ENCODE measurements around the gene GIT2. TPM values are rescaled to one million over a fixed set of nuclear protein-coding genes. Genes with fewer than 3 reads are reported as not detected.
A peak's percentile ranks its signal among the peaks of the same experiment; 100 is the strongest.

Gene GIT2
- total and polyA plus RNA-seq, 2 of the 13 experiments (the other 11 are each of a cell fraction or from before 2014, with no cell fraction given), result 18.4 to 19.8 TPM

DNA sequence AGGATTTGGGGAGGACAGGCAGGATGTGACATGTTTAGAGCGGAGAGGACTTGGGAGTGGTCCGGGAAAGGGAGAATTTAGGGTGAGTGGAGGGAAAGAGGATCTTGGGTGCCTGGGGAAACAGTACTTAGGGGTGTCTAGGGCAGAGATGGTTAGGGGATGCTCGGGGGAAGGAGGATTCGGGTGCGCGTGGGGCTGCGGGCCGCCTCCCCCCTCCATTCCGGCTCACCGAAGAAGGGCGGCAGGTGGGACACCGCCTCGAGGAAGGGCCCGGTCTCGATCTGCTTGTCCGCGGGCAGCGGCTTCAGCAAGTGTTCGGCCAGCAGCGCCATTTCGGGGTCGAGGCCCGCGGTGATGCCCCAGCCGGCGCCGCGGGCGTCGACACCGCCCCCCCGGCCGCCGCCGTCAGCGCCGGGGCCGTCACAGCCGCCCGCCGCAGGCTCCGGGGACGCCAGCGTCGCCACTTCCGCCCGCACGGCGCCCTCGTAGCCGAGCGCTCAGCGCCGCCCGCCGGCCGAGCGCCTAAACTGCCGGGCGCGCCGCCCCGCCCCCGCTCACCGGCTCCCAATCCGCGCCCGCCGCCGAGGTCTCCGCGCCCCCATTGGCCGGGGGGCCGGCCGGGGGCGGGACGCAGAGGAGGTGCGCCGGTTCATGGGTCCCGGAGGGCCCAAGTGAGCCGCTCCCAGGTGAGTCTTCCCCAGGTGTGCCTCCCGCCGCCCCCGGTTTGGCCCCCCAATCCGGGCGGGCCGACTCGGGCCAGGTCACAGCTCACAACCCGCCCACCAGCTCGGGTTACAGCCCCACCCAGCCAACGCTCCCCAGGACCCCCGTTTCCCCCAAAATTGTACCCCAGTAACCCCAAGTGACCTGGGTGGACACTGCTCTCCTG is 115.9 kb downstream of the GIT2 start, which contains the start of gene GLTP (continued):
- TF ChIP-seq ISL2 (CRISPR knock-in tag; IDR thresholded peaks at IDR 0.05) (no peak), CEBPB (IDR thresholded peaks at IDR 0.05; ENCODE audit: borderline replicate concordance, low read depth, low read length) (no peak), ZSCAN21 (CRISPR knock-in tag; IDR thresholded peaks at IDR 0.05; ENCODE audit: borderline replicate concordance) (no peak), CCDC6 (CRISPR knock-in tag; IDR thresholded peaks at IDR 0.05) (0 out of 2 replicates have a peak, but pooled peaks have one; percentile 60), ZNF629 (CRISPR knock-in tag; conservative IDR thresholded peaks at IDR 0.05) (no peak), IKZF5 (CRISPR knock-in tag; IDR thresholded peaks at IDR 0.05) (no peak), SP5 (CRISPR knock-in tag; IDR thresholded peaks at IDR 0.05; ENCODE audit: borderline replicate concordance, low read depth) (peak; percentile 20; the same call in 1 of the 2 replicates), MTF1 (CRISPR knock-in tag; IDR thresholded peaks at IDR 0.05) (no peak), PHF8 (CRISPR knock-in tag; IDR thresholded peaks at IDR 0.05) (0 out of 2 replicates have a peak, but pooled peaks have one; percentile 30), MEIS1 (CRISPR knock-in tag; IDR thresholded peaks at IDR 0.05; ENCODE audit: borderline replicate concordance) (0 out of 2 replicates have a peak, but pooled peaks have one; percentile 34), KMT2B (CRISPR knock-in tag; IDR thresholded peaks at IDR 0.05) (no peak), ZNF263 (CRISPR knock-in tag; IDR thresholded peaks at IDR 0.05) (peak; percentile 80; the same call in 1 of the 2 replicates), ARNT2 (CRISPR knock-in tag; IDR thresholded peaks at IDR 0.05; ENCODE audit: low read depth) (0 out of 2 replicates have a peak, but pooled peaks have one; percentile 44), ZFP91 (CRISPR knock-in tag; IDR thresholded peaks at IDR 0.05; ENCODE audit: borderline replicate concordance) (peak; percentile 42; the same call in 1 of the 2 replicates), GABPA (IDR thresholded peaks at IDR 0.05; ENCODE audit: low read depth, low read length) (peak; percentile 63), GABPA (CRISPR knock-in tag; IDR thresholded peaks at IDR 0.05; ENCODE audit: low read depth) (no peak), ZNF678 (CRISPR knock-in tag; IDR thresholded peaks at IDR 0.05) (no peak)
- TF ChIP-seq, protein P1, sequence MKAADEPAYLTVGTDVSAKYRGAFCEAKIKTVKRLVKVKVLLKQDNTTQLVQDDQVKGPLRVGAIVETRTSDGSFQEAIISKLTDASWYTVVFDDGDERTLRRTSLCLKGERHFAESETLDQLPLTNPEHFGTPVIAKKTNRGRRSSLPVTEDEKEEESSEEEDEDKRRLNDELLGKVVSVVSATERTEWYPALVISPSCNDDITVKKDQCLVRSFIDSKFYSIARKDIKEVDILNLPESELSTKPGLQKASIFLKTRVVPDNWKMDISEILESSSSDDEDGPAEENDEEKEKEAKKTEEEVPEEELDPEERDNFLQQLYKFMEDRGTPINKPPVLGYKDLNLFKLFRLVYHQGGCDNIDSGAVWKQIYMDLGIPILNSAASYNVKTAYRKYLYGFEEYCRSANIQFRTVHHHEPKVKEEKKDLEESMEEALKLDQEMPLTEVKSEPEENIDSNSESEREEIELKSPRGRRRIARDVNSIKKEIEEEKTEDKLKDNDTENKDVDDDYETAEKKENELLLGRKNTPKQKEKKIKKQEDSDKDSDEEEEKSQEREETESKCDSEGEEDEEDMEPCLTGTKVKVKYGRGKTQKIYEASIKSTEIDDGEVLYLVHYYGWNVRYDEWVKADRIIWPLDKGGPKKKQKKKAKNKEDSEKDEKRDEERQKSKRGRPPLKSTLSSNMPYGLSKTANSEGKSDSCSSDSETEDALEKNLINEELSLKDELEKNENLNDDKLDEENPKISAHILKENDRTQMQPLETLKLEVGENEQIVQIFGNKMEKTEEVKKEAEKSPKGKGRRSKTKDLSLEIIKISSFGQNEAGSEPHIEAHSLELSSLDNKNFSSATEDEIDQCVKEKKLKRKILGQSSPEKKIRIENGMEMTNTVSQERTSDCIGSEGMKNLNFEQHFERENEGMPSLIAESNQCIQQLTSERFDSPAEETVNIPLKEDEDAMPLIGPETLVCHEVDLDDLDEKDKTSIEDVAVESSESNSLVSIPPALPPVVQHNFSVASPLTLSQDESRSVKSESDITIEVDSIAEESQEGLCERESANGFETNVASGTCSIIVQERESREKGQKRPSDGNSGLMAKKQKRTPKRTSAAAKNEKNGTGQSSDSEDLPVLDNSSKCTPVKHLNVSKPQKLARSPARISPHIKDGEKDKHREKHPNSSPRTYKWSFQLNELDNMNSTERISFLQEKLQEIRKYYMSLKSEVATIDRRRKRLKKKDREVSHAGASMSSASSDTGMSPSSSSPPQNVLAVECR (CRISPR knock-in tag; IDR thresholded peaks at IDR 0.05; ENCODE audit: borderline replicate concordance), result peak; percentile 29; the same call in 1 of the 2 replicates
- TF ChIP-seq, protein P2, sequence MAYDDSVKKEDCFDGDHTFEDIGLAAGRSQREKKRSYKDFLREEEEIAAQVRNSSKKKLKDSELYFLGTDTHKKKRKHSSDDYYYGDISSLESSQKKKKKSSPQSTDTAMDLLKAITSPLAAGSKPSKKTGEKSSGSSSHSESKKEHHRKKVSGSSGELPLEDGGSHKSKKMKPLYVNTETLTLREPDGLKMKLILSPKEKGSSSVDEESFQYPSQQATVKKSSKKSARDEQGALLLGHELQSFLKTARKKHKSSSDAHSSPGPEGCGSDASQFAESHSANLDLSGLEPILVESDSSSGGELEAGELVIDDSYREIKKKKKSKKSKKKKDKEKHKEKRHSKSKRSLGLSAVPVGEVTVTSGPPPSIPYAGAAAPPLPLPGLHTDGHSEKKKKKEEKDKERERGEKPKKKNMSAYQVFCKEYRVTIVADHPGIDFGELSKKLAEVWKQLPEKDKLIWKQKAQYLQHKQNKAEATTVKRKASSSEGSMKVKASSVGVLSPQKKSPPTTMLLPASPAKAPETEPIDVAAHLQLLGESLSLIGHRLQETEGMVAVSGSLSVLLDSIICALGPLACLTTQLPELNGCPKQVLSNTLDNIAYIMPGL (CRISPR knock-in tag; IDR thresholded peaks at IDR 0.05; ENCODE audit: borderline replicate concordance in 1 of 2, low read depth in 1 of 2), result peak in 1 of 2 experiments; percentile 15; a peak in 1 of 4 replicates

All from HepG2 (cell line).